Skeletal muscle cell (primary cell): Measurements from ENCODE around the gene RASSF4.

ENCODE experiments used
- DNase-seq: peaks from one replicate; pipeline ENCODE4 v3.0.0-alpha.2; 2010; ENCODE audit warnings: low read depth
- H3K4me3 ChIP-seq: 2 replicates; pipeline ENCODE4 v1.5.1; 2011; ENCODE audit warnings: low read depth, mild to moderate bottlenecking, control low read depth, low read length, moderate library complexity

The RASSF4 gene

GRCh38 chr10:44960088-44960460, 472 bp downstream of the RASSF4 start:
- DNase-seq, result no peak
- H3K4me3 ChIP-seq, result peak overlapping the region; percentile 72

- DNase-seq, result no peak
- H3K4me3 ChIP-seq, result peak overlapping the region; percentile 72
These were observed 1.1 kb downstream of the RASSF4 start for GRCh38 chr10:44960482-44961229.

- DNase-seq, result no peak
- H3K4me3 ChIP-seq, result peak overlapping the region; percentile 72
These were observed 1.6 kb downstream of the RASSF4 start for GRCh38 chr10:44961230-44961571.

- peak overlapping the region; percentile 72 for H3K4me3 ChIP-seq
These were observed 2.5 kb downstream of the RASSF4 start for GRCh38 chr10:44961931-44962750.

GRCh38 chr10:44962870-44963738, 3.5 kb downstream of the RASSF4 start:
- H3K4me3 ChIP-seq, result no peak overlapping the region
- DNase-seq, result peak; percentile 71

More at GRCh38 chr10:44961931-44962750, 2.5 kb downstream of the RASSF4 start:
- no peak for DNase-seq

- H3K4me3 ChIP-seq, result no peak overlapping the region
- DNase-seq, result peak; percentile 51
These were observed 4.4 kb downstream of the RASSF4 start for GRCh38 chr10:44963772-44964633.

- no peak for DNase-seq
- no peak overlapping the region for H3K4me3 ChIP-seq
These were observed 5.5 kb downstream of the RASSF4 start for GRCh38 chr10:44965104-44965503.

- no peak for DNase-seq
- no peak overlapping the region for H3K4me3 ChIP-seq
These were observed 6.1 kb downstream of the RASSF4 start for GRCh38 chr10:44965651-44966097.

GRCh38 chr10:44966129-44966815, 6.7 kb downstream of the RASSF4 start:
- H3K4me3 ChIP-seq, result no peak overlapping the region
- DNase-seq, result no peak

GRCh38 chr10:44966816-44967509, 7.4 kb downstream of the RASSF4 start:
- H3K4me3 ChIP-seq, result no peak overlapping the region
- no peak for DNase-seq

GRCh38 chr10:44967616-44968015, 8.0 kb downstream of the RASSF4 start:
- H3K4me3 ChIP-seq, result no peak overlapping the region
- no peak for DNase-seq

GRCh38 chr10:44968091-44968490, 8.5 kb downstream of the RASSF4 start:
- H3K4me3 ChIP-seq, result no peak overlapping the region

GRCh38 chr10:44968500-44969400, 9.1 kb downstream of the RASSF4 start:
- no peak for DNase-seq
- no peak overlapping the region for H3K4me3 ChIP-seq

More at GRCh38 chr10:44968091-44968490, 8.5 kb downstream of the RASSF4 start:
- no peak for DNase-seq

GRCh38 chr10:44969854-44970253, 10.3 kb downstream of the RASSF4 start:
- no peak overlapping the region for H3K4me3 ChIP-seq
- DNase-seq, result no peak

- no peak overlapping the region for H3K4me3 ChIP-seq
- no peak for DNase-seq
These were observed 11.3 kb downstream of the RASSF4 start for GRCh38 chr10:44970812-44971395.

GRCh38 chr10:44971434-44971833, 11.8 kb downstream of the RASSF4 start:
- DNase-seq, result no peak
- H3K4me3 ChIP-seq, result no peak overlapping the region
